Adrenal gland (tissue), 5 donors: ENCODE data around the gene PAX5.

ENCODE experiments used
- POLR2A ChIP-seq, 2 donors: fragments of 450-650 bp; IDR thresholded peaks; one replicate each; pipeline ENCODE4 v1.6.1; 2017; ENCODE audit warnings: antibody characterized with exemption in 2 of 2, mild to moderate bottlenecking in 2 of 2, moderate library complexity in 1 of 2
- TF ChIP-seq, protein P1 (sequence below), 6 experiments: fragments of 450-650 bp in 4 of 6; fragments of 200-600 bp in 2 of 6; sonication (generic) in 1 of 6; IDR thresholded peaks; 1 replicate in 5 of 6; 2 replicates in 1 of 6; pipeline versions ENCODE4 v1.5.1 to v1.8.0; 2016 to 2021; ENCODE audit warnings: antibody characterized with exemption in 6 of 6, mild to moderate bottlenecking in 2 of 6, moderate library complexity in 1 of 6
- donor health status: DM: no; HTN: no; CAD: no.

DNA sequence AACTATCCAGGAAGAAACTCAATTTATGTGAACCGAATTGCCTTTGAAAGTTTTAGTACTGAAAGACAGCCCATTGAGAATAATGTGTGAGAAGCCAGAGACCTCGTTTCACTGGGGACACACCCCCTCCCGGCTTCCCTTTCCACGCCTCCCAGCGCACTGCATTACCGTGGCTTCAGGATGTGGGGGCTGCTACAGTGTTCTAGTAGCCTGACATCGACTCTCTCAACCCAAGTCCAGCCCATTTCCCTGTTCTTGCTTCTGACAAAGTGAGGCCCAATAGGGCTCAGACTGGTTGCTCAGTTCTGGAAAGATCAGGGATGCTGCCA, 3.5 kb downstream of the PAX5 start:
- TF ChIP-seq POLR2A (IDR thresholded peaks at IDR 0.05), result no peak
- TF ChIP-seq, protein P1, sequence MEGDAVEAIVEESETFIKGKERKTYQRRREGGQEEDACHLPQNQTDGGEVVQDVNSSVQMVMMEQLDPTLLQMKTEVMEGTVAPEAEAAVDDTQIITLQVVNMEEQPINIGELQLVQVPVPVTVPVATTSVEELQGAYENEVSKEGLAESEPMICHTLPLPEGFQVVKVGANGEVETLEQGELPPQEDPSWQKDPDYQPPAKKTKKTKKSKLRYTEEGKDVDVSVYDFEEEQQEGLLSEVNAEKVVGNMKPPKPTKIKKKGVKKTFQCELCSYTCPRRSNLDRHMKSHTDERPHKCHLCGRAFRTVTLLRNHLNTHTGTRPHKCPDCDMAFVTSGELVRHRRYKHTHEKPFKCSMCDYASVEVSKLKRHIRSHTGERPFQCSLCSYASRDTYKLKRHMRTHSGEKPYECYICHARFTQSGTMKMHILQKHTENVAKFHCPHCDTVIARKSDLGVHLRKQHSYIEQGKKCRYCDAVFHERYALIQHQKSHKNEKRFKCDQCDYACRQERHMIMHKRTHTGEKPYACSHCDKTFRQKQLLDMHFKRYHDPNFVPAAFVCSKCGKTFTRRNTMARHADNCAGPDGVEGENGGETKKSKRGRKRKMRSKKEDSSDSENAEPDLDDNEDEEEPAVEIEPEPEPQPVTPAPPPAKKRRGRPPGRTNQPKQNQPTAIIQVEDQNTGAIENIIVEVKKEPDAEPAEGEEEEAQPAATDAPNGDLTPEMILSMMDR (IDR thresholded peaks at IDR 0.05), result no peak
